GM18526 (cell line): ENCODE results near the gene SLC22A12.

Experiments used
- POLR2A ChIP-seq: IDR thresholded peaks from 3 replicates; pipeline ENCODE4 v1.6.1; 2011; ENCODE audit not compliant: insufficient read length; ENCODE audit errors: extremely low read depth

The SLC22A12 gene

DNA sequence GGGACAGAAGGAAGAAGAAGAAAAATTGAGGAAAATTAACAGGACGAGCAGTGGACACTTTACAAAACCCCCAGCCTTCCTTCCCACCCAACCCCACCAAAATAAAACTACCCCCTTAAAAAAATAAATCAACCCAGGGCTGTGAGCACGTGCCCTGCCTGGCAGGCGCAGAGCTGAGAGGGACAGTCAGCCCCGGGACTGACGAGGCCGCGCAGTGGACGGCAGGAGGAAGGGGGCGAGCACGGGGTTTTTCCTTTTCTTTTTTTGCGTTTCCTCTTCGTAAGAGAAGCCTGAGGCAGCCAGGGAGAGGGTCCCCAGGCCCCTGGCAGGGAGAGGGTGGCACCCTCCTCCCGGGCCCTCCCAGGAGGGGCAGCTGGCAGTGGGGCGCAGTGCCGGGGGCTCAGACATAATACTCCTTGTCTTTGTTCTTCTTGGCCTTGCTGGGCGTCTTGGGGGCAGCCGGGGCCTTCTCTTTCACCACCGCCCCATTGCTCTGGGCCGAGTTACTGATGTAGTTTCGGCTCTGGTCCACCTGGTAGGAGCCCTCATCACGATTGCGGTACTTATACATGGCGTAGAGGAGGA, 15.9 kb downstream of the SLC22A12 start:
- TF ChIP-seq POLR2A, result no peak

DNA sequence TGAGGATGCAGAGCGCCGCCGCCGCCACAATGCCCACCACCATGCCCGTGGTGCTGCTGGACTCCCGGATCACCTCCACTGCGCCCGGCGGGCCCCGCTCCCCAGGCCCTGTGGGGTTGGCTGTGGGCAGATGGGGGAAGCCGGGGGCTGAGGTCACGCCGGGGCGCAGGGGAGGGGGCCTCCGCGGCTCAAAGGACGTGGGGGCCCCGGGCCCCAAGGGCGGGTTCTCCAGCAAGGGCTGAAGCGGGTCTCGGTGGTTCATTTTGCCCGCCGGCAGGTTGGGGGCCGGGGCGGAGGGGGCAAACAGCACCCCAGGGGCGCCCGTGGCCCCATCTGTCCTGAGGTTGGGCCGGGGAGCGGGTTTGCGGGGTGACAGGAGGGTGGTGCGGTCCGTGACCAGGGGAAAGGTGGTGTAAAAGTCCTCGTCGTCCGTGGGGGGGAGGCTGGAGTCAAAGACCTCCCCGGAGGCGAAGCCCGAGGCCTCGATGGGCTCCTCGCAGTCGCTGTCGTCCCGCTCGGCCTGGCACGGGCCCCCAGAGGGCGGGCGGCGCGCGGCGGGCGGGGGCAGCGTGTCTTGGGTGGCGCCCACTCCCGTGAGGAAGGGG, 16.5 kb downstream of the SLC22A12 start:
- no peak for TF ChIP-seq POLR2A

DNA sequence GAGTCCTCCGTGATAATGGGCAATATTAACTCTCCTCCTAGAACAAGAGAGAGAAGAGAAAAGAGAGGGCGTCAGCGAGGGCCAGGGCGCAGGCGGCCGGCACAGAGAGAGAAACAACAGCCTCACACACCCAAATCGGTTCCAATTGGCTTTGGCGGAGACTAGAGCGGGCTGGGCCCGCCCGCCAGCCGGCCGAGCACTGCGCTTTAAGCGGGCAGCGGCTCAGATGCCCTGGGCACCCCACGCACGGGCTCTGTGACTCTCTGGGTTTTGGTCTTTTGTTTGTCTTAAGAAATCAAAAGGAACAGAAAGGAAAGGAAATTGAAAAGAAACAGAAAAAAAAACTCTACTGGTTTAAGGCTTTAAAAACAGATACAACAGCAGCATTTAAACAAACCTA, 17.0 kb downstream of the SLC22A12 start:
- no peak for TF ChIP-seq POLR2A

GRCh38 chr11:64608636-64609035, 17.6 kb downstream of the SLC22A12 start:
- TF ChIP-seq POLR2A, result no peak

GRCh38 chr11:64609436-64610047, 18.5 kb downstream of the SLC22A12 start:
- TF ChIP-seq POLR2A, result no peak

- TF ChIP-seq POLR2A, result no peak
Observed at GRCh38 chr11:64610596-64610995, 19.6 kb downstream of the SLC22A12 start.

- TF ChIP-seq POLR2A, result no peak
Observed at GRCh38 chr11:64611176-64611575, 20.2 kb downstream of the SLC22A12 start.

DNA sequence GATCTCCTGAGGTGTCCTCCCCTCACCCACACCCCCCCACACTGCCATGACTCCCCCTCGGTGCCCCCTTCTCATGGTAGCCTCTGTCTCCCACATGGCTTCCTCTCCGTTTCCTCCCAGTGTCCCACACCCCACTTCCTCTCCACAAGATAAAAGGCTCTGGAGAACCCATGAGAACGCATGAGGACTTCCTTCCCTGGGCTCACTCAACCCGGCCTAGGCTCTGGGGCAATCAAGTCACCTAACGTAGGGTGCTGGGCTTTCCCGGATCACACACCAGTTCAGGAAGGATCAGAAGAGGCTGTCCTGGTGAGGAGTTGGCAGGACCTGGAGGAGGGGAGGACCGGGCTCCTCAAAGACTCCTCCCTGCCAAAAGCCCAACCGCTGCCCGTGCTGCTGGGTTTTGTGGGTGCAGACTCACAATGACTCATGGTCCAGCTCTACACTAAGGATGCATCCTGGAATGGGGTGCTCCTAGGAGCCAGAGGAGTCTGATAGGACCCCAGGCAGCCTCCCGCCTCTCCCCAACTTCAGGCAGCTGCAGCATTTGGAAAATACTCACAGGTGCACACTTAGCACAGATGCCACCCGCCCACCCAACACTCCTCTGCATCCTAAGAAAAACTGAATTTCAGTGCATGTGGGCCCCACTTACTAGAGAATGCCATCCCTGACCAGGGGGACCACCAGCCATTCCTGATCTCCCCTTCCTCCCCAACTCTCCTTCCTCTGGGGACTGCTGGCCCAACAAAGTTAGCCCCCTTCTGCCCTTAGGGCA, 21.0 kb downstream of the SLC22A12 start:
- TF ChIP-seq POLR2A, result no peak

DNA sequence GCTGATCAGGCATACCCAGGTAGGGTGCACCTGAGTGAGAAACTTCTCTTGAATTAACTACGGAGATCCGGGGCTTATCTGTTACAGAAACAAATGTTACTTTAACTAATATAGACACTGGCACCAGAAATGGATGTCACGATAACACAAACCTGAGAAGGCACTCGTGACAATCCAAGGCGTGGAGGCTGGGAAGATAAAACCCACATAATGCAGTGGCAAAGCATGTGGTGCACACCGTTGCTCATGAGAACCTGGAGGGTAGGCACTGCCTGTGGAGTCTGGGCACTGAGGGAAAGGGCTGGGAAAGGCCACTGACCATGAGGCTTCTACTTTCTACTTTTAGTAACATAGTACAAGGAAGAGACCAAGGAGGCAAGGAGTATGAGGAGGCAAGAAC, 22.6 kb downstream of the SLC22A12 start:
- TF ChIP-seq POLR2A, result no peak

- no peak for TF ChIP-seq POLR2A
Observed at GRCh38 chr11:64614917-64615316, 23.9 kb downstream of the SLC22A12 start.

- TF ChIP-seq POLR2A, result no peak
Observed at GRCh38 chr11:64616817-64617216, 25.8 kb downstream of the SLC22A12 start.

GRCh38 chr11:64619196-64619595, 28.2 kb downstream of the SLC22A12 start:
- TF ChIP-seq POLR2A, result no peak

DNA sequence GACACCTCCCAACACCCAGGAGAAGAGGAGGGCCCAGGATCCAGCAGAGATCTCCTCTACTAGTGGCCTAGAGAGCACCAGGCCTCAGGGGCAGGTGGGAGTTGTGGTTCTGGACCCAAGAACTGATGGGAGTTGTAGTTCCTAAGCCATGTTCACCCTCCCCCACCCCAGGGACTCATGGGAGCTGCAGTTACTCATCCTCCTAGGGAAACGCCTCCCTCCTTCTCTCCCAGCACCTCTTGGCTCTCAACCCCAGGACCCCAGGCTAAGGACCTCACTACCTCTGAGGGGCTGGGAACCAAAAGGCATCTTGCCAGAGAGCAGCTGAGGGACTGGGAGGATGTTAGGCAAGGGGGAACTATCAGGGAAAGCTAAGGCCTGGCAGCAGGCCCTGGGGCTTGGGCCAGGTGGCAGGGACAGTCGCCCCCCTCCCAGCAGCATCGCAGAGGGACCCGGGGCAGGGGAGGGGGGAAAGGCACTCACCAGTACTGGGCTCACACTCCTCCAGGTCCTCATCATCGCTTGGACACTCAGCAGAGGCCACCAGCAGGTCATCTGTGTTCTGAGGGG, 28.9 kb downstream of the SLC22A12 start:
- TF ChIP-seq POLR2A, result no peak

DNA sequence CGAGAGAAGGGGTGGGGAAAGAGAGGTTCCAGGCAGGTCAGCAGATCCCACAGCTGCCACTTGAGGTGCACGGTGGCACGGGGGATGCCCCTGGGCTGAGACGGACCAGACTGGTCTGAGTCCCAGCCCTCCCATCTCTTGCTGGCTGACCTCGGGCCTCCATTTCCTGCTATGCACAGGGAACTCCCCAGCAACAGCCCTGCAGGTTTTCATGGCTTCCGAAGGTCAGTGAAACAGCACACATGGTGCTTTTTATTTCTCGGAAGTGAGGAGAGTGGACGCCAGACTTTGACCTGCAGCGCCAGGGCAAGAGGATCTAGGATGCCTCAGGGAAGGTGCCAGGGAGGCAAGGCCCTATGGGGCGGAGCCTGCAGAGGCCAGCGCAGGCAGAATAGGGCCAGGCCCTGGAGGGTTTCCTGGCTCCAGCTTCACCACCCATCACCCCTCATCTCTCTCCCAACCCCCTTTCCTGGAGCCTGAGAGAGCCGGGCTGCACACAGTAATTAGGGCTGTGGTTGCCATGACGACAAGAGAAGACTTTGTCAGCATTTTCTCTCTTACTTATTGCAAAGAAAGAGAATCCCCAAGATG, 29.5 kb downstream of the SLC22A12 start:
- no peak for TF ChIP-seq POLR2A

DNA sequence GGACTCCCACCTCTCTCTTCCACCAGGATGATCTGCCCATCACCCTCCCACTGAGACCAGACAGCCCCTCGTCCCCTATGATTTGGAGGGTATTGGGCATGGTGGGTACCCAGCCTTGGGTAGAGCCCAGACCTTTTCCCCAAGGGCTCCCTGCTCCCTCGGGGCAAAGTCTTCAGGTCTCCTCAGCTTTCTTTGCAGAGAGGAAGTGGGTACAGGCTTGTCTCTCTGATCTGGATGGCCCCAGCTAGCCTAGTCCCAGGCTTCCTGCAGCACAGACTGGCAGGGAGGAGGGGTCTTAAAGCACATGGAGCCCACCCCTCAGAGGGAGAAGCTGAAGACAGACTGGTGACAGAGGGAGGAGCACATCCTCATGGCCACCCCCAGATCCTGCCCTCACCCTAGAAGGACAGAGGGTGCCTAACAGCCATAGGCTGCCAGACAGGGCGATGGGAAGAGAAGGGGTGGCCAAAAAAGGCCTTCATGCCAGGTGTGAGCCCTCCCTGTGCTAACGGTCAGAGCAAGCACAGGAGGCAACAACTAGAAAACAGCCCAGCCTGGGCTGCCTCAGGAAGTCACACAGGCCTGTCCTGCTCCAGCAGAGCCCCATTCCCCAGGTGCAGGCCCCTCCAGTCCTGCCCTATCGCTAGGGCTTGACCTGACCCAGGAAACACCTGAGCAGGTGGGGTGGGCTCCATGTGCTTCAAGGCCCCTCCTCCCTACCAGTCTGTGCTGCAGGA, 30.4 kb downstream of the SLC22A12 start:
- no peak for TF ChIP-seq POLR2A

DNA sequence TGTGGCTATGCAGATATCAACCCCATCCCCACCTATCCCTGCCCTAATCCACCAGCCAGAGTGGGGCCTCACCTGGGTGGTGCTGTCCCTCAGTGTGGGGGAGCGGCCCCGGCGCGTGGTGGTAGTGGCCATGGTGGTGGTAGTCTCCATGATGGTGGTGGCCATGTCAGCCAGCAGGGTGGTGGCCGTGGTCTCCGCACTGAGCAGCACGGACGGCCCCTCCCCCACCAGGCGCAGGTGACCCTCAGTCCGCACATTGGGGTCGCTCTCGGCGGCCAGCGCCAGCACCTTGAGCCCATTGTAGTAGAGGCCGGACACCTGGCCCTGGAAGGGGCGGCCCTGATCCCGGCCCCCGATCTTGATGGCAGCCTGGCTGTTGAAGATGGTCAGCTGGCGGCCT, 31.7 kb downstream of the SLC22A12 start:
- TF ChIP-seq POLR2A, result no peak
